ENCODE results near the gene AUTS2.

AUTS2 gene

DNA sequence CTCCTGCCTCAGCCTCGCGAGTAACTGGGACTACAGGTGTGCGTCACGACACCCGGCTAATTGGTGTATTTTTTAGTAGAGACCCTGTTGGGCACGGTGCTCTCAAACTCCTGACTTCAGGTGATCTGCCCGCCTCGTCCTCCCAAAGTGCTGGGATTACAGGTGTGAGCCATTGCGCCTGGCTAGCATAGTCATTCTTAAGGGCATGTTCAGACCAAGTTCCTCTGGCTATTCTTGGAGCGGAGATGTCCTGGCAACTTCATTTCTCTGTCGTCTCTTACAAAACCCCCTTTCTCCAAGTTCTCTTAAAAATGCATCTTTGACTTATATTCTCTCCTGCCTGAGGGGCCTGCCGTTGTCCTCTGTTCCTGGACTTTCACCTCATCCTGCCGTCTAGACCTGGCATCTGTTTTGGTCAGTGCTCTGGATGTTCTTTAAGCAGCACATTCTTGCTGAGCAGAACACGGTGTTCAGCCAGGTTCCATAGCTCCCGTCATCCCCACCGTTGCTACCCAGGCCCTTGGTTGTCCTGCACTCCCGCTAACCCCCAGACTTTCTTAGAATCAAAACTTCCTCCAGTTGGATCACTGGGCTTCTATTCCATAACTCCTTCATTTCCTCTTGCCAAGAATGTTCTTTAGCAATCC lies 1023.8 kb downstream of the AUTS2 start:
- no peaks in the 10 kb centered on the region for H3K36me3 ChIP-seq (ENCODE audit: control insufficient read depth in 2 of 2, insufficient read depth in 2 of 2, low read length in 2 of 2)
- no peak overlapping the region for H3K4me3 ChIP-seq (ENCODE audit: low read length in 2 of 2)

GRCh38 chr7:70622936-70623335 lies 1024.7 kb downstream of the AUTS2 start:
- Histone ChIP-seq H3K27ac (ENCODE audit: low read depth in 2 of 2, low read length in 2 of 2) (no peak overlapping the region), H3K9ac (ENCODE audit: low read depth in 1 of 2, low read length in 2 of 2) (no peak overlapping the region)

More for the DNA sequence above, 1023.8 kb downstream of the AUTS2 start:
- H3K27me3 ChIP-seq (ENCODE audit: control insufficient read depth in 2 of 2, insufficient read depth in 2 of 2, low read length in 2 of 2): no peaks in the 10 kb centered on the region
- no peaks in the 10 kb centered on the region for H3K9me3 ChIP-seq (ENCODE audit: control insufficient read depth in 2 of 2, low read length in 2 of 2)
- H3K9ac ChIP-seq (ENCODE audit: low read depth in 1 of 2, low read length in 2 of 2): no peak overlapping the region
- H3K27ac ChIP-seq (ENCODE audit: low read depth in 2 of 2, low read length in 2 of 2): no peak overlapping the region
- peaks cover 0 to 8% of the 10 kb centered on the region in 2 donors for H3K4me1 ChIP-seq (ENCODE audit: control insufficient read depth in 2 of 2, insufficient read depth in 2 of 2, low read length in 2 of 2)

DNA sequence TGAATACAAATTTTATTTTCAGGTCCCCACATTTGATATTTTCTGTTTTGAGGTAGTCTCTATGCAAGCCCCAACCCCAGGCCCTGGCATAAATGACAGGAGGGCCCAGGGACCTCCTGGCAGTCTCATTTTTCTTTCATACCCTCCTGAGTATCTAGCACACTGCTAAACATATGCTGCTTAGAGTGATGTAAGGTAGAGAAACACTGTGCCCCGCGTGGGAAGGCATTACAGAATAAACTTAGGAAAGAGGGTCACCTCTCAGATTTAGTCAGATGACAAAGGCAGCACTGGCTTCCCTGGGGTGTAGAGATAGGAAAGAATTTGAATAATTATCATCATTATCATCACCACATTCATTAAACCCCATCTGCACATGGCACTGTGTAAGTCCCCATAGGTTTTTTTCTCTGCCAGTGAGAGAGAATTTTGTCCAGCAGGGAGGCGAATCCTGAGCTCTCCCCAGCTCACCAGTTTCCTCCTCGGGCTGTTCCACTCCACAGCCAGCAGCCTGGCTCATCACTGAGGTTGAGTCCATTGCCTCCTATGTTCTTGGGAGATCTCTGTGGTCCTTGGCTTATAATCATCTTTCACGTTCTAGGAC lies 1026.3 kb downstream of the AUTS2 start:
- H3K9ac ChIP-seq (ENCODE audit: low read depth in 1 of 2, low read length in 2 of 2): no peak overlapping the region
- no peaks in the 10 kb centered on the region for H3K4me1 ChIP-seq (ENCODE audit: control insufficient read depth in 2 of 2, insufficient read depth in 2 of 2, low read length in 2 of 2)
- no peaks in the 10 kb centered on the region for H3K36me3 ChIP-seq (ENCODE audit: control insufficient read depth in 2 of 2, insufficient read depth in 2 of 2, low read length in 2 of 2)
- no peaks in the 10 kb centered on the region for H3K27me3 ChIP-seq (ENCODE audit: control insufficient read depth in 2 of 2, insufficient read depth in 2 of 2, low read length in 2 of 2)
- no peaks in the 10 kb centered on the region for H3K9me3 ChIP-seq (ENCODE audit: control insufficient read depth in 2 of 2, low read length in 2 of 2)
- H3K27ac ChIP-seq (ENCODE audit: low read depth in 2 of 2, low read length in 2 of 2): no peak overlapping the region
- no peak overlapping the region for H3K4me3 ChIP-seq (ENCODE audit: low read length in 2 of 2)

More at GRCh38 chr7:70622936-70623335, 1024.7 kb downstream of the AUTS2 start:
- Histone ChIP-seq H3K4me1 (ENCODE audit: control insufficient read depth in 2 of 2, insufficient read depth in 2 of 2, low read length in 2 of 2) (peaks cover 0 to 8% of the 10 kb centered on the region in 2 donors), H3K36me3 (ENCODE audit: control insufficient read depth in 2 of 2, insufficient read depth in 2 of 2, low read length in 2 of 2) (no peaks in the 10 kb centered on the region), H3K9me3 (ENCODE audit: control insufficient read depth in 2 of 2, low read length in 2 of 2) (no peaks in the 10 kb centered on the region), H3K27me3 (ENCODE audit: control insufficient read depth in 2 of 2, insufficient read depth in 2 of 2, low read length in 2 of 2) (no peaks in the 10 kb centered on the region), H3K4me3 (ENCODE audit: low read length in 2 of 2) (no peak overlapping the region)

GRCh38 chr7:70627461-70627860 lies 1029.2 kb downstream of the AUTS2 start:
- H3K9ac ChIP-seq (ENCODE audit: low read depth in 1 of 2, low read length in 2 of 2): no peak overlapping the region
- no peaks in the 10 kb centered on the region for H3K27me3 ChIP-seq (ENCODE audit: control insufficient read depth in 2 of 2, insufficient read depth in 2 of 2, low read length in 2 of 2)
- no peak overlapping the region for H3K27ac ChIP-seq (ENCODE audit: low read depth in 2 of 2, low read length in 2 of 2)
- no peak overlapping the region for H3K4me3 ChIP-seq (ENCODE audit: low read length in 2 of 2)
- no peaks in the 10 kb centered on the region for H3K4me1 ChIP-seq (ENCODE audit: control insufficient read depth in 2 of 2, insufficient read depth in 2 of 2, low read length in 2 of 2)
- H3K9me3 ChIP-seq (ENCODE audit: control insufficient read depth in 2 of 2, low read length in 2 of 2): no peaks in the 10 kb centered on the region
- H3K36me3 ChIP-seq (ENCODE audit: control insufficient read depth in 2 of 2, insufficient read depth in 2 of 2, low read length in 2 of 2): no peaks in the 10 kb centered on the region

DNA sequence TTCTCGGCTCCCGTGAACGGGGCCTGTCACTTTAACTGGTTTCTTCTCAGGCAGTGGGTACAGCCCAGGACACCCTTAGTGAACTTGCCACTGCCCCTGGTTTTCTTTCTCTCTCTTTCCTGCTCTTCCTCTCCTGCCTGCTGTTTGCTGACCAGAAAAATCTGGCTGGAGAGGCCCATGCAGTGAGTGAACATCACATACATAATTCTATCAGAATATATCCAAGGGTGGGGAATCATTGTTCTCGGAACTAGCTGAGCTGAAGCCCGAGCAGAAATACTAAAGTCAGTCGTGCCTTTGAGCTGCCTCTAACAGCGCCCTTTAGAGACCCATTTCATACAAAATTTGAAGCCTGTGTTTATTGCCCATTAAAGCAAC lies 1032.2 kb downstream of the AUTS2 start:
- H3K27me3 ChIP-seq (ENCODE audit: control insufficient read depth in 2 of 2, insufficient read depth in 2 of 2, low read length in 2 of 2): no peaks in the 10 kb centered on the region
- no peak overlapping the region for H3K9ac ChIP-seq (ENCODE audit: low read depth in 1 of 2, low read length in 2 of 2)
- H3K9me3 ChIP-seq (ENCODE audit: control insufficient read depth in 2 of 2, low read length in 2 of 2): no peaks in the 10 kb centered on the region
- H3K36me3 ChIP-seq (ENCODE audit: control insufficient read depth in 2 of 2, insufficient read depth in 2 of 2, low read length in 2 of 2): no peaks in the 10 kb centered on the region
- no peaks in the 10 kb centered on the region for H3K4me1 ChIP-seq (ENCODE audit: control insufficient read depth in 2 of 2, insufficient read depth in 2 of 2, low read length in 2 of 2)
- H3K27ac ChIP-seq (ENCODE audit: low read depth in 2 of 2, low read length in 2 of 2): no peak overlapping the region
- no peak overlapping the region for H3K4me3 ChIP-seq (ENCODE audit: low read length in 2 of 2)

GRCh38 chr7:70630818-70631457 lies 1032.7 kb downstream of the AUTS2 start:
- no peaks in the 10 kb centered on the region for H3K27me3 ChIP-seq (ENCODE audit: control insufficient read depth in 2 of 2, insufficient read depth in 2 of 2, low read length in 2 of 2)
- no peaks in the 10 kb centered on the region for H3K9me3 ChIP-seq (ENCODE audit: control insufficient read depth in 2 of 2, low read length in 2 of 2)
- no peak overlapping the region for H3K27ac ChIP-seq (ENCODE audit: low read depth in 2 of 2, low read length in 2 of 2)
- no peaks in the 10 kb centered on the region for H3K36me3 ChIP-seq (ENCODE audit: control insufficient read depth in 2 of 2, insufficient read depth in 2 of 2, low read length in 2 of 2)
- H3K4me3 ChIP-seq (ENCODE audit: low read length in 2 of 2): no peak overlapping the region
- no peak overlapping the region for H3K9ac ChIP-seq (ENCODE audit: low read depth in 1 of 2, low read length in 2 of 2)
- H3K4me1 ChIP-seq (ENCODE audit: control insufficient read depth in 2 of 2, insufficient read depth in 2 of 2, low read length in 2 of 2): no peaks in the 10 kb centered on the region

DNA sequence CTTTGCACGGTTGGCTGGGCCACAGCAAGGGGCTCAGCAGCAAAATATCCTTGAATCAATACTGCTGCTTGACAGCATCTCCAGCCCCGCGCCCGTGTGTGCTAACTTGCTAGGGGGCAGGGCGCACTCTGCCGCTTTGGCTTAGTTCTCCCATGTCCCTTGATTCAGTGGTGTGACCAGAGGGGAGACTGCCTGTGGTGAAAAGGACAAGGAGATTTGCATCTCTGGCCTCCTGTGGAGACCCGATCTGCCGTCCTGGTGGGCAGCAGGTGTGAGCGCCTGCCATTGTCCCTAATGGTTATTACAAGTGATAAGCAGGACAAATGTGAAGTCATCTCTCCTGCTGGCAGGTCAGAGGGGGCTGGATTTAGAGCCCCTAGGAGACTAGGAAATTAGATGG lies 1033.4 kb downstream of the AUTS2 start:
- Histone ChIP-seq H3K36me3 (ENCODE audit: control insufficient read depth in 2 of 2, insufficient read depth in 2 of 2, low read length in 2 of 2) (no peaks in the 10 kb centered on the region), H3K27ac (ENCODE audit: low read depth in 2 of 2, low read length in 2 of 2) (no peak overlapping the region), H3K9ac (ENCODE audit: low read depth in 1 of 2, low read length in 2 of 2) (no peak overlapping the region), H3K4me3 (ENCODE audit: low read length in 2 of 2) (no peak overlapping the region), H3K4me1 (ENCODE audit: control insufficient read depth in 2 of 2, insufficient read depth in 2 of 2, low read length in 2 of 2) (no peaks in the 10 kb centered on the region), H3K27me3 (ENCODE audit: control insufficient read depth in 2 of 2, insufficient read depth in 2 of 2, low read length in 2 of 2) (no peaks in the 10 kb centered on the region), H3K9me3 (ENCODE audit: control insufficient read depth in 2 of 2, low read length in 2 of 2) (no peaks in the 10 kb centered on the region)

- no peaks in the 10 kb centered on the region for H3K4me1 ChIP-seq (ENCODE audit: control insufficient read depth in 2 of 2, insufficient read depth in 2 of 2, low read length in 2 of 2)
- H3K36me3 ChIP-seq (ENCODE audit: control insufficient read depth in 2 of 2, insufficient read depth in 2 of 2, low read length in 2 of 2): no peaks in the 10 kb centered on the region
- H3K9ac ChIP-seq (ENCODE audit: low read depth in 1 of 2, low read length in 2 of 2): no peak overlapping the region
- no peak overlapping the region for H3K4me3 ChIP-seq (ENCODE audit: low read length in 2 of 2)
- H3K27me3 ChIP-seq (ENCODE audit: control insufficient read depth in 2 of 2, insufficient read depth in 2 of 2, low read length in 2 of 2): no peaks in the 10 kb centered on the region
- no peak overlapping the region for H3K27ac ChIP-seq (ENCODE audit: low read depth in 2 of 2, low read length in 2 of 2)
- H3K9me3 ChIP-seq (ENCODE audit: control insufficient read depth in 2 of 2, low read length in 2 of 2): no peaks in the 10 kb centered on the region
Observed at GRCh38 chr7:70632400-70632799, 1034.1 kb downstream of the AUTS2 start.

- Histone ChIP-seq H3K9ac (ENCODE audit: low read depth in 1 of 2, low read length in 2 of 2) (no peak overlapping the region), H3K36me3 (ENCODE audit: control insufficient read depth in 2 of 2, insufficient read depth in 2 of 2, low read length in 2 of 2) (no peaks in the 10 kb centered on the region), H3K27me3 (ENCODE audit: control insufficient read depth in 2 of 2, insufficient read depth in 2 of 2, low read length in 2 of 2) (no peaks in the 10 kb centered on the region), H3K4me3 (ENCODE audit: low read length in 2 of 2) (no peak overlapping the region), H3K27ac (ENCODE audit: low read depth in 2 of 2, low read length in 2 of 2) (no peak overlapping the region), H3K4me1 (ENCODE audit: control insufficient read depth in 2 of 2, insufficient read depth in 2 of 2, low read length in 2 of 2) (peaks cover 0 to 7% of the 10 kb centered on the region in 2 donors), H3K9me3 (ENCODE audit: control insufficient read depth in 2 of 2, low read length in 2 of 2) (no peaks in the 10 kb centered on the region)
Observed at GRCh38 chr7:70634071-70634470, 1035.8 kb downstream of the AUTS2 start.

DNA sequence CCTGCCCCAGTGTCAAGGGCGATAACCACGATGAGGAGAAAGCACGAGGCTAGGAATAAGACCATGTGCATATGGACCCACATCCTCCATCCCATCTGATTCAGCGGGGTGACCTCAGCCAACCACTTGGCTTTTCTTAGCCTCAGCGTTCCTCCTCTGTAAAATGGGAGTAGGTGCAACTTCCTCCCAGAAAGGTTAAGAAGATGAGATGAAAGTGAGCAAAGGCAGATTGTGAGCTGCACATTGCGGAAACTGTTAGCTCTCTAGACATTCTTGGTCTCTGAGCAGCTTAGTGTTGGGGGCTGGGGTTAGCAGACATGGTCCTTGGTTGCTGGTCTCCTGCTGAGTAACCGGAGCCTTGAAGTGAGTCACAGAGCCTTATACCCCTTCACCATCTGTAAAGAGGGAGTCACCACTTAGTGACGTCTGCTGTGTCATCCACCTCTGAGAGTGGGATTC lies 1036.4 kb downstream of the AUTS2 start:
- H3K4me1 ChIP-seq (ENCODE audit: control insufficient read depth in 2 of 2, insufficient read depth in 2 of 2, low read length in 2 of 2): peaks cover 0 to 7% of the 10 kb centered on the region in 2 donors
- no peaks in the 10 kb centered on the region for H3K9me3 ChIP-seq (ENCODE audit: control insufficient read depth in 2 of 2, low read length in 2 of 2)
- no peaks in the 10 kb centered on the region for H3K27me3 ChIP-seq (ENCODE audit: control insufficient read depth in 2 of 2, insufficient read depth in 2 of 2, low read length in 2 of 2)
- H3K27ac ChIP-seq (ENCODE audit: low read depth in 2 of 2, low read length in 2 of 2): no peak overlapping the region
- H3K9ac ChIP-seq (ENCODE audit: low read depth in 1 of 2, low read length in 2 of 2): no peak overlapping the region
- no peak overlapping the region for H3K4me3 ChIP-seq (ENCODE audit: low read length in 2 of 2)
- no peaks in the 10 kb centered on the region for H3K36me3 ChIP-seq (ENCODE audit: control insufficient read depth in 2 of 2, insufficient read depth in 2 of 2, low read length in 2 of 2)

Data from mucosa of rectum (tissue), 2 donors.